GM20000 (cell line): Measurements from ENCODE around the gene RASL11A.

Experiments used
- DNase-seq: peaks from one replicate; pipeline ENCODE4 v3.0.0; 2012; ENCODE audit warnings: low spot score
- TF ChIP-seq, protein P1 (sequence below): IDR thresholded peaks from 2 replicates; pipeline ENCODE4 v1.5.1; 2012; ENCODE audit warnings: mild to moderate bottlenecking, control low read depth; ENCODE audit errors: extremely low read depth, missing control alignments

Gene RASL11A

GRCh38 chr13:27259831-27260230 lies 10.8 kb upstream of the RASL11A start:
- TF ChIP-seq, protein P1, sequence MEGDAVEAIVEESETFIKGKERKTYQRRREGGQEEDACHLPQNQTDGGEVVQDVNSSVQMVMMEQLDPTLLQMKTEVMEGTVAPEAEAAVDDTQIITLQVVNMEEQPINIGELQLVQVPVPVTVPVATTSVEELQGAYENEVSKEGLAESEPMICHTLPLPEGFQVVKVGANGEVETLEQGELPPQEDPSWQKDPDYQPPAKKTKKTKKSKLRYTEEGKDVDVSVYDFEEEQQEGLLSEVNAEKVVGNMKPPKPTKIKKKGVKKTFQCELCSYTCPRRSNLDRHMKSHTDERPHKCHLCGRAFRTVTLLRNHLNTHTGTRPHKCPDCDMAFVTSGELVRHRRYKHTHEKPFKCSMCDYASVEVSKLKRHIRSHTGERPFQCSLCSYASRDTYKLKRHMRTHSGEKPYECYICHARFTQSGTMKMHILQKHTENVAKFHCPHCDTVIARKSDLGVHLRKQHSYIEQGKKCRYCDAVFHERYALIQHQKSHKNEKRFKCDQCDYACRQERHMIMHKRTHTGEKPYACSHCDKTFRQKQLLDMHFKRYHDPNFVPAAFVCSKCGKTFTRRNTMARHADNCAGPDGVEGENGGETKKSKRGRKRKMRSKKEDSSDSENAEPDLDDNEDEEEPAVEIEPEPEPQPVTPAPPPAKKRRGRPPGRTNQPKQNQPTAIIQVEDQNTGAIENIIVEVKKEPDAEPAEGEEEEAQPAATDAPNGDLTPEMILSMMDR: no peak
- no peak for DNase-seq

DNA sequence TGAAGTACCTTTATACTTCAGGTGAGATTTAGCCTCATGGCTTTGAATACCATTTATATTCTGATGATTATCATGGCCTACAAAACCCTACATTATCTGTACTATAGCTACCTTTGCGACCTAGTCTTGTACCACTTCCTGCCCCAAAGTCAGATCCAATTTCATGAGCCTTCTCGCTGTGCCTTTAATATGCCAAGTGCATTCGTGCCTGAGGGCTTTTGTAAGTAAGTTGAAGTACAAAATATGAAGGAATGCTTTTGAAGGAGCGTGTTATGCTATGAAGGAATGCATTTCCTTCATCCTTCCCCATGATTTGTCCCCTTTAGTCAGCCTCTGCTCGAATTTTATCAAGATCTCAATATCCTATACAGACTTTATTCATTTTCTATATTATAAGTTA lies 9.2 kb upstream of the RASL11A start:
- TF ChIP-seq, protein P1: no peak
- no peak for DNase-seq

DNA sequence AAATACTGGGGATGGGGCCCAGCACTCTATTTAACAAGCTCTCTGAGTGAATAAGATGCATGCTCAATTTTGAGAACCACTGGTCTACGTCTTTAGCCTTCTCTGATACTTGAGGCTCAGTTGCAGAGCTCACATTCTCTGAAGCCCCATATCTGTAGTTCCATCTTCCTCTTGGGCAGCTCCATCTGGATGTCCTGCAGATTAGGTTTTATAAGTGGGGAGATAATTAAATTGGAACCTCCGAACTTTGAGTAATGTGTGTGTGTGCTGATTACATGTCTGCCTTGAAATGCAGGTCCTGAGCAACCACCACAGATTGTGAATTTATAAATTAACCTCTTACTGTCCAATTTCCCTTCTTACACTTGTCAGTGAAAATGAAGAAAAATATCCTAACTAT lies 7.2 kb upstream of the RASL11A start:
- TF ChIP-seq, protein P1: no peak
- no peak for DNase-seq

DNA sequence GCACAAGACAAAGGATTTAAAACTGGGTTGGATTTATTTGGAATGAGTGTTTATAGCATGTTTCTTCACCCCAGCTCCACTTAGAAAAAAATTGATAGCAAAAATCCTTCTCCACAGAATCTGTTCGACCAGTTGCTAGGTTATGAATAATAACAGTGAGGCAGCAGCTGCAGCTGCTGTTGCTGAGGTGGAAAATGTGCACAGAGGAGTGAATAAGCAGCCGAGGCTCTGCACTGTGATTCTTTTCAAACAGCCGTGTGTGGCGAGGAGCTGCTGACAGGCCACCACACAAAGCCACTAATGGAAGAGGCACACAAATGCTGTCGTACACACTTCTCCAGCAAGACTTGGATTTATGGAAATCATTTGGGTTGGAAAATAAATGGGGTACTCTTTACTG lies 6.4 kb upstream of the RASL11A start:
- TF ChIP-seq, protein P1: no peak

GRCh38 chr13:27264648-27265047 lies 6.0 kb upstream of the RASL11A start:
- TF ChIP-seq, protein P1: no peak
- DNase-seq: no peak

More for the DNA sequence above, 6.4 kb upstream of the RASL11A start:
- no peak for DNase-seq

DNA sequence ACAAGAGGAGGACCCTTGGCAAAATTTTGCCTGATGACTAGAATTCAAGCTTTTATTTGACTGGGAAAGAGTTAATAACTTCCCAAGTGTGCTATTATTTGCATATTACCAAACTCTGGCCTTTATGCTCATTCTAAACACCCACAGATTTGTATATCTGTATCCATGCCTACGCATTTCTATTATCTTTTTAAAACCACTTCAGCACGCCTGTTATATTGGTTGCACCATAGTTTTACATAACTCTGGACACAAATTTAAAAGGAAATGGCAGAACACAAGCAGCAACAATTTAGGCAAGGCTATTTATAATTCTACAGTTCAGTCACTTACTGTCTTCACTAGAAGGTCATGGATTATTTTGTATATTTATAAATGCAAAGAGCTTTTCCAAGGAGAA lies 3.7 kb upstream of the RASL11A start:
- no peak for DNase-seq

GRCh38 chr13:27267596-27267995 lies 3.0 kb upstream of the RASL11A start:
- TF ChIP-seq, protein P1: no peak

More for the DNA sequence above, 3.7 kb upstream of the RASL11A start:
- TF ChIP-seq, protein P1: no peak

More at GRCh38 chr13:27267596-27267995, 3.0 kb upstream of the RASL11A start:
- no peak for DNase-seq
